HG03095 (cell line): ENCODE measurements around the gene HMHB1.

Experiments
- ATAC-seq: cut with Tn5 transposase; IDR thresholded peaks from one replicate; pipeline ENCODE4 v1.9.1; 2021; ENCODE audit warnings: moderate library complexity; ENCODE audit not compliant: unreplicated experiment

The HMHB1 gene

DNA sequence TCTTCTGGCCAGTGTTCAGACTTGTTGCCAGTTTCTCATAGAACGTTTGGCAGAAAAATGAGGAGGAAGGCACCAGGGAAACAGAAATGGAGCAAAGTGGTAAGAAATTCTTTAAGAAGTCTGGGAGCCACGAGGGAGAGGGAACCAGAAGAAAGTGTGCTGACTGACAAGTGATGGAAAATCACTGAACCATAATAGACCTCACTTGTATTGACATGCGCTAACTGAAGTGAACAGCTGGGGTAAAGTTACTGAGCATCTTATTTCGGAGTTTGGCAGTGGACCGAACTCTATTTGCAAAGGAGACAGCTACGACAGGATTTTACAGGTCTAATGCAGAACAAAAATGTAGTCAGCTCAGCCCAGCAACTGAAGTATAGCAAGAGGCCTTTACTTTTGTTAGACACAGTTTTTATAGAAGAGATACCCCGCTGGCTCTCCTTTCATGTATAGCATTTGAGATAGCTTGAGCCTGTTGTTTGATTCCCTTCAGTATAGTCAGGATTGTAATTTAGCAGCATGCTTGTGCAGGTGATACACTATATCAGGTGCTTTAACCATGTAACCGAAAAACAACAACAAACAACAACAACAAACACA is 53.6 kb downstream of the HMHB1 start:
- ATAC-seq = no peak
